NCI-H2029 treated with DMSO at 0.1 percent for 48 hours (cell line): Measurements from ENCODE around the gene RHBDF2.

ENCODE experiments used
- DNase-seq: peaks from one replicate; lab custom pipeline; 2025; lab: John Stamatoyannopoulos, UW

RHBDF2 gene

DNA sequence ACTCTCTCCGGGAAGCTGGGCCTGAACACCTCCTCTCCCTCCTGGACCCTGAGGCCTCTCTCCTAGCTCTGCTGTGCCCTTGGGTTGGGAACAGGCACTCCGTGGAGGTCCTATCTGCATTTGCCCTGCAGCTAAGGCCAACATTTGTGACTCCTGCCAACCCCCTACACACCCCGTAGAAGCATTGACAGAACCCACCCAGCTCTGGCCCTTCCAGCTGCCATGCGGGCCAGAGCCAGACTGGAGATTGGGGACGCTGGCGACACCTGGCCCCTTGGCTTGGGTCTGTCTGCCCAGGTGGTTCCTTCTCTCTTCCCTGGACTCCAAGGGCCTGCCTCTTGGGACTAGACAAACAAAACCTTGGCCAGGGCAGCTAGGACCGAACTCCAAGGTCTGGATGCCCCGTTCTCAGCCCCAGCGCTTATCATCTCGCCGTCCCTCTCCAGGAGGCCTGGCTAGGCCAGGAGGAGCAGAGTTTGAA lies 644 bp upstream of the RHBDF2 start:
- no peak for DNase-seq

DNA sequence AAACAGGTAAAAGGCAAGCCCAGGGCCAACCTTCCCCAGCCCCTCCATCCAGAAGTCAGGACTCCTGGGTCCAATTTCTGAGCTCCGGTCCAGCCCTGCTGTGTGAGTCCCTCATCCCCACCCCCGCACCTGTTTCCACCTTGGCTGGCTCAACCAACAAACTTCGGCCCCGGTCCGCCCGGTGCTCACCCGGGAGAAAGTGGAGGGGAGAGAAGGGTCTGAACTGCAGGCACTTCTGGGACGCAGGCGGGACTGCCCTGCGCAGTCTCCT lies 541 bp downstream of the RHBDF2 start:
- DNase-seq = no peak

DNA sequence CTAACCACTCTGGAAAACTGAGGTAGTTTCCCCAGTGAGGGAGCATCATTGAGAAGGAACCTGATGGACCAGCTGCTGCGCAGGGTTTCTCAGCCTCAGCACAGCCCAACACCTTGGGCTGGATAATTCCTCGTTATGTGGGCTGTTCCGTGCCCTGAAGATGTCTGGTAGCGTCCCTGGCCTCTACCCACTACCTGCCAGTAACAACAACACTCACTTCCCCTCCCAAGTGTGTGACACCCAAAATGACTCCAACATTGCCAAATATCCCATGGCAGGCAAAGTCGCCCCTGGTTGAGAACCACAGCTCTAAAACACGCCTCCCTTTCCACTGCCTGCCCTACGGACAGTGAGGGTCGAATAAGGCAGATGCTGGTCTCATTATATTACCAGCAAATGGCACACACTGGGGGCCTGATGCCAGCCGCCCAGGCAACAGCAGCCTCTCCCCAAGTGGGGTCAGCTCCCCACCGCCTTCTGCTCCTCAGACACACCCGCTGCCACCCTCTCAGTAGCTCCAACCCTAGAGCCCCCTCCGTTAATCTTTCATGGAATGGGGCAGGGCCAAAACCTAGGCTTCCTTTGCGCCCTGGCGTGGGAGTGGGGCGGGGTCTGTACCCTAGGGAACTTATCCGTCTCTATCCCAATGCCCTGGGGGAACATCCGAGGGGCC lies 1.0 kb downstream of the RHBDF2 start:
- DNase-seq = no peak

DNA sequence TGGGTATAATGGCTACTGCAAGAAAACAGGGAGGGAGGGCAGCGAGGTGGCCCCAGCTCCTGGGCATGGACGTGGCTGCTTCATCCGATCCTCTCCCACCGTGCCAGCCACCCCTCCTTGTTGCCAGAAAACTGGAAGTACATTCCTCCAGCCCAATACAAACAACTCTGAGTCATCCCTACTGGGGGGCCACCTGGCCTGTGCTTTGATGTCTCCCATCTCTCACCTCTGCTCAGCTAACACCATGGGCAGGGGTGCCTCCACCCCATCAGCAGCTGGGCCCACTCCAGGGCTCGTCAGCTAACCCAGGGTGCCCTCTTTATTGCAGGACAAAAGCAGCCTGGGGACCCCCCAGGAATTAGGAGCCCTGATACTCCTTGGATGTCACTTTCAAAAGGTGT lies 2.0 kb downstream of the RHBDF2 start:
- no peak for DNase-seq

DNA sequence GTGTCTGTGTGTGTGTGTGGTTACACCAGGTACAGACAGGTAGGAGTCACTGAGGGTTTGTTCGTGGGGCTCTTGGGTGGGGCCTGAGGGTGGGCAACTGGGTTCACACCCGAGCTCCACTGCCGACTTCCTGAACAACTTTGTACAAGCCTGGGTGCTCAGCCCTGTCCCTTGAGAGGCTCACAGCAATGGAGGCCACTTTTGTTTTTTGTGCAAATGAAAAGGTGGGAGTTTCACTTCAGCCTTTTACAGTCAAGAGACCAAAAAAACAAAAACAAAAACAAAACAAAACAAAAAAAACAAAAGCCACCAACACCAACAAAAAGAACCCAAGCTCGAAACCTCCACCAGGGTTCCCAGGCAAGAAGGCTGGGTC lies 2.4 kb downstream of the RHBDF2 start:
- no peak for DNase-seq

DNA sequence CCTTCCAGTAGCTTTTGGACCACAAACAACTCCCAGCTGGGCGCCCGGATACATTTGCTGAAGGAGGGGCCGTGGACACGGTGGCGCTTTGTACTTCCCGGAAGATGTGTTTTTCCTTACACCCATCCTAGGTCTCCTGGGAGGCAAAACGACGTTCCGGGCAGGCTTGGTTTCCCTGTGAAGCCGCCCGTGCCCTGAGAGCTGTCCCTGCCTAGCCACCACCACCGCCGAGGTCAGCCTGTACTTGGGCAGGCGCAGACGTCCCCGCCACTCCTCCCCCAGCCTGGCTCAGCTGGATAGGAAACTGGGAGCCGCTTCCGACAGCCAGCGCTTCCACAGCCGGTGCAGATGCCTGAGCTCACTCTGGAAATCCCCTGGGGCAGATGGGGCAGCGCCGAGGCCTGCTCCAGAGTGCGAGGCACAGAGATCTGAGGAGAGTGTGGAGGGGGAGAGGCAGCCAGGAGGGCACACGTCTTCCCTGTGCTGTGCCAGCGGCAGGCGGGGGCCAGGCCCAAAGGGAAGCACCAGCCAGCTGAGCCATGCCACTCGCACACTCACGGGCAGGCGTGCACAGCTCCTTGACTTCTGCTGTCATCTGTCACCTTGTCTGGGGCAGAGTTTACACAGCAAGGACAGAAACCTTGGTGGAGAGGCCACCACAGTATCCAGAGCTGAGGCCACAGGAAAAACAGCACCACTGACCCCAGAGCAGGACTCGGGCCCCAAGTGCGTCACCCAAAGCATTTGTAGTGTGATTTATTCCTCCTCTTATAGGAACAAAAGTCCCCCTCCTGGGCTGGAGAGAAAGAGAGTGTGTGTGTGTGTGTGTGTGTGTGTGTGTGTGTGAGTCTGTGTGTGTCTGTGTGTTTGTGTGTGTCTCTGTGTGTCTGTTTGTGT lies 3.0 kb downstream of the RHBDF2 start:
- no peak for DNase-seq

DNA sequence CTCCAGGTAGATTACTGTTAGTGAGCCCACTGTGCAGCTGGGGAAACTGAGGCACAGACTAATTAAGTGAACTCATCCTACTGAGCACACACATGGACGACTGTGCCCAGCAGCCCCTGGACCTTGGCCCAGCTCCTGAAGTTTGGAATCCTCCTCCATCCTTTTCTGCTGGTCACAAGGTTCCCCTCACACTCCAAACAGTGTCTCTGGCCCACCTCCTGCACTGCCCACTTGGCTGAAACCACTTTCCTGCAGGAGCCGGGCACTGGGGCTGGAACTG lies 3.6 kb downstream of the RHBDF2 start:
- DNase-seq = no peak

DNA sequence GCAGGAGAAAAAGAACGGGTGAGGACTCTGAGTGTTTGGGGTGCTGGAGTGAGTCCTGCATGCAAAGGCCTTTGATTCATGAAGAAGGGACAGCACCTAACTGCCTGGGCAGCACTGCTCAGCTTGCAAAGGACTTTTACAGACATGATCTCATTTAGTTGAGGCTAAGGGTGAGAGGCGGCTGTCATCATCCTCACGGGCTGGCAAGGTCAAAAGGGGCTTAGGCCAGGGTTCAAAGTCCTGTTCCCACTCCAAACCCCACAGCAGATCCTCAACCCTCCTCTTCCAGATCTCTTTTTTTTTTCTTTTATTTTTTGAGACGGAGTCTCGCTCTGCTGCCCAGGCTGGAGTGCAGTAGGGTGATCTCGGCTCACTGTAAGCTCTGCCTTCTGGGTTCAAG lies 4.8 kb downstream of the RHBDF2 start:
- DNase-seq = no peak

DNA sequence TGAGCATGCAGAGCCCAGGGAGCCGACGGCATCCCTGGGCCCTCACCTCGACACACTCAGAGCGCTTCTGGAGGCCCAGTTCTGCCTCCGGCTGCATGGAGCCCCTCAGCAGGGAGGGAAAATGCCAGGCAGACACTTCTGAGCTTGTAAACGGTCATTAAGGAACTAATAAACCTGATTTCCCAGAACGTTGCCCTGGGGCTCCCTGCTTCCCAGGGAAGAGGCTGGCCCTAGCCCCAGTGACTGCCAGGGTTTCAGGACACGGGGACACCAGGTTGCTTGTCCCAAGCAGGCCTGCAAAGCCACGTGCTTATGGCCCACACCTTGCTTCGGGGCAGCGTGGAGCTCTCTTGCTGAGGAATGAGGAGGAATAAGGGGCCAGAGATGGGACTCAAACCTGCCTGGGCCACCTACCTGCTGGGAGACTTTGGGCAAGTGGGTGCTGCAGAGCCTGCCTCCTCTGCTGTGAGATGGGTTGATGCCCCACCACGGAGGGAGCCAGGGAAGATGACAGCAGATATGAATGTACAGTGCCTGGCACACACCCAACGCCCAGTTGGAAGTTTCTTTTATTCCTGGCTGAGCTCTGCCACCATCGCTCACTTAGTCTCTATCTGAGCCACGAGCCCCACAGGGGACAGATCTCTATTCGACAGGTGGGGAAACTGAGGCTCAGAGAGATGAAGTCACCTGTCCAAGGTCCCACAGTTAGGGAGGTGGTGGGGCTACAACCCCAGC lies 5.4 kb downstream of the RHBDF2 start:
- DNase-seq = no peak

DNA sequence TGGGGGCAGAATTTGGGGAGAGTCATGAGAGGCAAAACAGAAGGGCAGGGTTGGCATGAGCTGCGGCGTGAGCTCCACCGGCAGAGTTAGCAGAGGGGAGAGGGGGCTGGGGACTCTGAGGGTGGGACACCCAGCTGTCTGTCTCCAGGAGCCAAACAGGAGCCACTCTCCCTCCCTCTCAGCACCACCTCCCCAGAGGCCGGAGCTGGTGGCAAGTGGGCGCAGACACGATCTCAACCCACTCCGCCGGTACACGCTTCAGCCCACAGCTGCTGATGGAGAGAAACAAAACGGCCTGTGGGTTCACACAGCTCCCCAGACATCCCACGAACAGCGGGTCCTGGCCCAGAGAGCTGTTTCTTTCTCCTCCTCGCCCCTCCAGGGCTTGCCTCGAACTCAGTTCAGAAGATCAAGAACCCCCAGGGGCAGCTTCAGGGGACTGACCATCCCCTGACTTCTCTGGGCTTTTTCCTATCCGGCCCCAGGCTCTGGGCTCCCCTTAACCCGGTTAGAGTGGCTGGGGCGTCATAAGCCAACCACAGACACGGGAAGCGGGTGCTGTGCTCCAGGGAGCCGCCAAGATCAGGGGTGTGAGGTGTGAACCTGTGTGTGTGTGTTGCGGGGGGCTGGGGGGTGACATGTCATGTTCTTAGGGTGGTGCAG lies 7.6 kb downstream of the RHBDF2 start:
- DNase-seq = no peak

DNA sequence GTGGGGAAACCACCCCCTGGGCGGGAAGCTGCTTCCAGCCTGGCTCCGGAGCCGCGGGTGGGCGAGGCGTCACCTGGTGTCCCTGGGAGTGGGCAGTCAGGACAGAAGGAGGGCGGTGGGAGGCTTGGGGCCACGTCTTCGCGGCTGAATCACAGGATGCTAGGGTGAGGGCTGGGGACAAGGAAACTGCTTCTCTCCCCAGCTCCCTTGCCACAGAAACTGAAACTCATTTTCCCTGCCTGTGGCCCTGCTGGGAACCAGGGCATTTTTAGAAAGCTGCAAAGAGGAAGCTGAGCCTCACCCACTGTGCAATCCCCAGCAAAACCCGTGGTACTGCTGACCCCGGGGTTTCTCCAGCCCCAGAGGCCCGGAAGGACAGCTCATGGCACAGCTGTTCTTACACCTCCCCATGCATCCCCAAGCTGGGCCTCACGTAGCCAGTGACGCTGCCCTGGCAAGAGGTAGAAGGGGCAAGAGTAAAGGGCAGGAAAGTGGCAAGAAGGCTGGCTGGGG lies 8.2 kb downstream of the RHBDF2 start:
- DNase-seq = no peak

DNA sequence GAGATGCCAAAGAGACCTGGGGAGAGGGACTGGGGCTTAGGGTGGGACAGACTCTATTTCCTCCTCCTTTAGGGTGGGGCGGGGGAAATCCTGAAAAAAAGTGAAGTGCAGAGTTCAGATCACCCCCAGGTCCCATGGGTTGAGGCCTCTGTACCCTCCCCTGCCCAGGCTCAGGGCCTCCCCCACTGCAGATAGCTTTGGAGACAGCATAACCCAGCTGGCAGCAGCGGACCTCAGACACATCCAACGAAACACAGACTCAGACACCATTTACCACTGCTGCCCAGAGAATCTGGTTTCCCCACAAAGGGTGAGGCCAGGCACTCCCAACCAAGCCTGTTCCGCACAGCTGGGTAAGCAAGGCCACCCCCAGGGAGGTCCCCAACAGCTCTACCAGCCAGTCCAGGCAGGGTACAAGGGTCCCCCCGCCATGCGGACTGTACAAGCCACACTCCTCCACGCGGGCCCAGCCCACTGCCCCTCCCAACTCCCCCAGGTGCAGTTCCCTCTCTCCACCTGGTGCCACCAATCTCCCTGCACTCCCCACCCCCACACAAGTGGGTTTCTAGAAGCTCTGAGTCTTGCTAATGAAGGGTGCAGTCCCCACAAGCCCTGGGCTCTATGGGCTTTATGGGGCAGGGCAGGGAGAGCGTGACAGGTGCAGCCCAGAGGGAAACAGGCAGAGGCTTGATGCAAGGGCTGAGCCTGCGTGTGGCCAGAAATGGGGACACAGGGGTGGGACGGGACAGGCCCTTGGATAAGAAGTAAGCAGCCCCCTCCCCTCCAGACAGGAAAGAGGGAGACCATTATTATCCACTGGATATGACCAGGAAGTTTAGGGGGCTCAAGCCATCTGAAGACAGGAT lies 8.9 kb downstream of the RHBDF2 start:
- no peak for DNase-seq

DNA sequence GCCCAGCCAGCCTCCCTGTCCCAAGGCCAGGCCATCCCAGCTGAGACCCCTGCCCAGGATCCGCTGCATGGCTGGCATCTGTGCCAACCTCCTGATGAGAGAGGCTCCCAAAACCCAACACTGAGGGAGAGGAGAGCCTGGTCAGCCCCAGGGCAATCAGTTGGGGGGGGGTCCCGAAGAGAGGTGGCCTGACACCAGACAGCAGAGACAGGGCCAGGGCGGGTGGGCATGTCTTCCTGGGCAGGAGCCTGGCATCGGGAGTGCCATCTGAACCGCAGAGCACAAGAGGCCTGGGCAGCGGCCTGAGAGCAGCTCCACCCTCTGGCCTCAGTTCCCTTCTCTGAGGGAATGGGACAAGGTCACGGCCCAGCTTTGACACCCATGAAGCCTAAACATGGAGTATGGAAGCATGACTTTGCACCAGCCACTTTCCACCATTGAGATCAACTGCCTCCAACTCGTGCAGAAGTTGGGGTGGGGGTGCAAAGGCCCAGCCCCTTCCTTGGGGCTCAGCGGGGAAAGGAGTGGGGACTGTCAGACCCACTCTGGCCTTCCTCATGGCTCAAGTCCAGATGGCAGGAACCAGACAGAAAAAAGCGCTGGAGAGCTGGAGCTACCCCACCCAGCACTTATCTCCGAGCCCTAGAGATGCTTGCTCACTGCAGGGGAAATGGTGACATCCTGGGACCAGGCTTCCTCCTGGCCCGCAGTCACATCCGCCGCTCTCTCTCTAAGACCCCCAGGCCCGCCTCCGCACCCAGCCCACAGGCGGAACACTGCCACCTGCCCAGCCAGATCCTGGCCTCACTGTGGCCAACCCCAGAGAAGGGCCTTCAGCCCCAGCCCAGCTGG lies 9.7 kb downstream of the RHBDF2 start:
- DNase-seq = no peak

DNA sequence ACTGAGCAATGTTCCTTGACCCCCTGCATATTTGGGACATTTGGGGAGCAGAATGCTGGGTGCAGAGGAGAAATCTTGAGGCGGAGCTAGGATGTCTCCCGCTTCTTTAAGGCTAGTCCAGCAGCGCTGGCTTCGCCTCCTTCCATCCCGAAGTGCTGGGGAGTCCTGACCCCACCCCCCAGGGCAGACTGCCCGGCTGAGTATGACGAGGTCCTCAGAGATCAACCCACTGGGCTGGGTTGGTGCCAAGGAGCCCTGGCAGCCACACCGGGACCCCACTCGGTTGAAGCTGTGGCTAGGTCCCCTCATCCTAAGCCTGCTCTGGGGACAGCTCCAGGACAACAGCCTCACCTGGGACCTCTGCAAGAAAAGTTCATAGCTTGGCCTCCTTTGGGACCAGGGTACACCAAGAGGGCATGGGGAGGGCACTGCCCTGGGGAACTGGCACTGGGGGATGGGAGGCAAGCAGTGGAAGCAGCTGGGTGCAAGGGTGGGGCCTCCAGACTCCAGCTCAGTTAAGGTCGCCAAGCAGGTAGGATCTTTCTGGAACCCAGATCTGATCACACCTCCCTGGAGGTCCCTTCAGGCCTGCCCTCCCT lies 11.0 kb downstream of the RHBDF2 start:
- DNase-seq = no peak

DNA sequence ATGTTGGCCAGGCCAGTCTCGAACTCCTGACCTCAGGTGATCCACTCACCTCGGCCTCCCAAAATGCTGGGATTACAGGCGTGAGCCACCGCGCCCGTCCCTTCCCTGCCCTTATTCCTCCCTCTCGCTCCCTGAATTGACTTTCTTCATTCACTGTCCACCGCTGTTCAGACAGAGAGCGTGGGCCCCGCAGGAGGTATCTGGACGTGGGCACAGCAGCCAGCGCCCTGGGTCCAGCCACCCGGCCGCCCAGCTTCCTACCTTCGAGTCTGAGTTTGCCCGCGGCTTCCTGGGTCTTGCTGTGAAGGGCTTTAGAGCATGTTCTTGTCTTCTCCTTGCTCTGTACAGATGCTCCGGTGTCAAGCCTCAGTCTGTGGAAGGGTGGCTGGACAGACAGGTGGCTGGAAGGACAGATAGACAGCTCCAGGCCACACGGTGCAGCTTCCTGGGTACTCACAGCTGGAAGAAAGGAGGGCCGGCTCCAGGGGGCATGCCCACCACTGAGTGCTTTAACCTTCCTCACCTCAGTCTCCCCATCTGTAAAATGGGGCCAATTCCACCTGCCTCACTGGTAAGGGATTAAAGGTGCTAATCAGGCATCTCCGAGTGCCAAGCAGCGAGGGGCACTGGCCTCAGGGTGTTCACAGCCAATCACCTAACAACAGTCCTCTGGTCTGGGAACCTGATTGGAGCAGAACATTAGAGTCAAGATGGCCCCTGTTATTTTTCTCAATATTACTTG lies 13.6 kb downstream of the RHBDF2 start:
- DNase-seq = no peak

DNA sequence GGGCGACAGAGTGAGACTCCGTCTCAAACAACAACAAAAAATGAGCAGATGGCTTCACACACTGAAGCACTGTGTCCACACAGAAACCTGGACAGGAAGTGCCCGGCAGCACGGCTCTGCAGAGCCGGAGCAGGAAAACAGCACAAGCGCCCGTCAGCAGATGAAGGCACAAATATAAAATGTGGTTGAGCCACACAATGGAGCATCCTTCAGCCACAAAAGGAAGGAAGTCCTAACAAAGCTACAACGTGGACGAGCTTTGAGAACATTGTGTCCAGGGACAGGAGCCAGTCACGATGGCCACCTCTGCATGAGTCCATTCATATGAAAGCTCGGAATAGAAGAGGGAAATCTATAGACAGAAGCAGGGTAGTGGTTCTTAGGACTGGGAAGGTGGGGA lies 15.7 kb downstream of the RHBDF2 start:
- DNase-seq = peak; percentile 20

DNA sequence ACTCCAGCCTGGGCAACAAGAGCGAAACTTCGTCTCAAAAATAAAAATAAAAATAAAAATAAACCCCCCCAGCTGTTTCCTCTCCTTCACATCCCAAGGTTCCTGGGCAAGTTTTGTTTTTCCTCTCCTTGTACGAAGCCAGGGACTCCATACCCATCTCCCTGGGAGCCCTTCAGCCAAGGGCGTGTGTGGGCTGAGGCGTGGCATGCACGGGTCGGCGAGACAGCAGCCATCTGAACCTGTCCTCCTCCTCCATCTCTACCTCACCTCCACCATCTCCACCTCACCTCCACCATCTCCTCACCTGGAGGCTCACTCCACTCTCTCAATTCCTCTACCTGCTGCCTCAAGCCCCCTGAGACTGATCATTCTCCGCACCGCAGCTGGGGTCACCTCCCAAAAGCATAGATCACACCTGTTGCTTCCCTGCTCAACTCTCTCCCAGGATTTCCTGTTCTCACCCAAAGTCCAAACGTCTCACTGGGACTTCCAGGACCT lies 16.9 kb downstream of the RHBDF2 start:
- DNase-seq = no peak

DNA sequence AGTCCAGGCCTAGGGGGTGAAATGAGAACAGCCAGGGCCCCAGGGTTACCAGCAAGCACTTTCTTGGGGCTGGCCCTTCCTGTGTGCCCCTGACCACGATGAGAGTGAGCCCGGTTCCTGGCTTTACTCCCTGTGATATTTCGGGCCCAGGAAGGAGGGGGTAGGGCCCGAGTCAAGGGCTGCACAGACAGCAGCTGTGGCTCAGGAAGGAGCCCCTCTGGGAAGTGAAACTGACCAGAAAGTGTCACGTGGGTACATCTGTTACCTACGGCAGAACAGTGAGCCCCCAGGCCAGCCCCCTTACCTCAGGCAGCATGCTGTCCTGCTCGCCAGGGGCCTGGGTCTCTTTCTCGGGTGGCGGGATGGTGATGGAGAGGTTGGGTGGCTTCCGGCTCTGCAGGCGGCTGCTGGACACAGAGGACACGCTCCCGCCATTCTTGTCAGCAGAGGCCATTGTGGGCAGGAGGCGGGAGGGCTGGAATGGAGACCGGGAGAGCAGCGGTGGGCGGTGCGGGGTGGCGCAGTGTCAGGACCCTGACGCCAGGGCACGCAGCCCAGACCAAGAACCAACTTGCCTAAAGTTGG lies 20.1 kb downstream of the RHBDF2 start:
- no peak for DNase-seq

DNA sequence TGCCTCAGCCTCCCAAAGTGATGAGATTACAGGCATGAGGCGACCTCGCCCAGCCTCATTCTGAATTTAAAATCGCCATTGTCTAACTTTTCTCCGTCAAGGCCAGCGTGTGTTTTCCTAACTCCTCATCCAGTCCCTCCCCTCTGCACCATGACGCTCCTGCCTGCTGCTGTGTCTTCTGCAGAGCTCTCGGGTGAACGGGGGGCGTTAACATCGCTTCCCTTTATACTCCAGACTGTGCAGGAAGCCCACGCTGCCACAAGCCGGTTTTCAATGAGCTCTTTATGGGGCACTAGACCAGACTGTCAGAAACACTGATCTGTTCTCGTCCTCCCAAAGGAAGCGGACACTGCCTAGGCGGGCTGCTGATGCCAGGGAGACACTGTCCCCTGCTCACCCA lies 20.6 kb downstream of the RHBDF2 start:
- DNase-seq = no peak
